Ishikawa (cell line): Measurements from ENCODE around the gene HAPLN3.

Experiments used
- CEBPB ChIP-seq: IDR thresholded peaks from 2 replicates; pipeline ENCODE4 v1.6.1; 2012
- CREB1 ChIP-seq: IDR thresholded peaks from 2 replicates; pipeline ENCODE4 v1.6.1; 2012; ENCODE audit warnings: low read depth
- EGR1 ChIP-seq: IDR thresholded peaks from 2 replicates; pipeline ENCODE4 v1.6.1; 2012
- EP300 ChIP-seq: IDR thresholded peaks from 2 replicates; pipeline ENCODE4 v1.6.1; 2012; ENCODE audit warnings: borderline replicate concordance
- FOXM1 ChIP-seq: IDR thresholded peaks from 2 replicates; pipeline ENCODE4 v1.6.1; 2012; ENCODE audit warnings: low read depth, borderline replicate concordance
- NFIC ChIP-seq: IDR thresholded peaks from 2 replicates; pipeline ENCODE4 v1.6.1; 2012
- RAD21 ChIP-seq: IDR thresholded peaks from 2 replicates; pipeline ENCODE4 v1.6.1; 2012; ENCODE audit warnings: low read depth
- TAF1 ChIP-seq: IDR thresholded peaks from 2 replicates; pipeline ENCODE4 v1.6.1; 2012; ENCODE audit warnings: low read depth, mild to moderate bottlenecking
- TCF12 ChIP-seq: IDR thresholded peaks from 2 replicates; pipeline ENCODE4 v1.6.1; 2012; ENCODE audit warnings: low read depth
- TEAD4 ChIP-seq: IDR thresholded peaks from 2 replicates; pipeline ENCODE4 v1.6.1; 2012
- YY1 ChIP-seq: IDR thresholded peaks from 2 replicates; pipeline ENCODE4 v1.6.1; 2012; ENCODE audit warnings: low read depth
- ZBTB7A ChIP-seq: IDR thresholded peaks from 2 replicates; pipeline ENCODE4 v1.6.1; 2012; ENCODE audit warnings: low read depth
- TF ChIP-seq, protein P1 (sequence below): IDR thresholded peaks from 2 replicates; pipeline ENCODE4 v1.6.1; 2012; ENCODE audit warnings: low read depth, mild to moderate bottlenecking
- TF ChIP-seq, protein P2 (sequence below): IDR thresholded peaks from 2 replicates; pipeline ENCODE4 v1.6.1; 2012

GRCh38 chr15:88904257-88904623 is 8.9 kb upstream of the HAPLN3 start:
- TF ChIP-seq RAD21 (no peak), ZBTB7A (no peak), CREB1 (no peak), TCF12 (no peak), TEAD4 (no peak), EP300 (no peak), CEBPB (no peak), EGR1 (no peak), TAF1 (no peak), YY1 (no peak), FOXM1 (no peak), NFIC (no peak)
- TF ChIP-seq, protein P1, sequence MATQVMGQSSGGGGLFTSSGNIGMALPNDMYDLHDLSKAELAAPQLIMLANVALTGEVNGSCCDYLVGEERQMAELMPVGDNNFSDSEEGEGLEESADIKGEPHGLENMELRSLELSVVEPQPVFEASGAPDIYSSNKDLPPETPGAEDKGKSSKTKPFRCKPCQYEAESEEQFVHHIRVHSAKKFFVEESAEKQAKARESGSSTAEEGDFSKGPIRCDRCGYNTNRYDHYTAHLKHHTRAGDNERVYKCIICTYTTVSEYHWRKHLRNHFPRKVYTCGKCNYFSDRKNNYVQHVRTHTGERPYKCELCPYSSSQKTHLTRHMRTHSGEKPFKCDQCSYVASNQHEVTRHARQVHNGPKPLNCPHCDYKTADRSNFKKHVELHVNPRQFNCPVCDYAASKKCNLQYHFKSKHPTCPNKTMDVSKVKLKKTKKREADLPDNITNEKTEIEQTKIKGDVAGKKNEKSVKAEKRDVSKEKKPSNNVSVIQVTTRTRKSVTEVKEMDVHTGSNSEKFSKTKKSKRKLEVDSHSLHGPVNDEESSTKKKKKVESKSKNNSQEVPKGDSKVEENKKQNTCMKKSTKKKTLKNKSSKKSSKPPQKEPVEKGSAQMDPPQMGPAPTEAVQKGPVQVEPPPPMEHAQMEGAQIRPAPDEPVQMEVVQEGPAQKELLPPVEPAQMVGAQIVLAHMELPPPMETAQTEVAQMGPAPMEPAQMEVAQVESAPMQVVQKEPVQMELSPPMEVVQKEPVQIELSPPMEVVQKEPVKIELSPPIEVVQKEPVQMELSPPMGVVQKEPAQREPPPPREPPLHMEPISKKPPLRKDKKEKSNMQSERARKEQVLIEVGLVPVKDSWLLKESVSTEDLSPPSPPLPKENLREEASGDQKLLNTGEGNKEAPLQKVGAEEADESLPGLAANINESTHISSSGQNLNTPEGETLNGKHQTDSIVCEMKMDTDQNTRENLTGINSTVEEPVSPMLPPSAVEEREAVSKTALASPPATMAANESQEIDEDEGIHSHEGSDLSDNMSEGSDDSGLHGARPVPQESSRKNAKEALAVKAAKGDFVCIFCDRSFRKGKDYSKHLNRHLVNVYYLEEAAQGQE = no peak
- TF ChIP-seq, protein P2, sequence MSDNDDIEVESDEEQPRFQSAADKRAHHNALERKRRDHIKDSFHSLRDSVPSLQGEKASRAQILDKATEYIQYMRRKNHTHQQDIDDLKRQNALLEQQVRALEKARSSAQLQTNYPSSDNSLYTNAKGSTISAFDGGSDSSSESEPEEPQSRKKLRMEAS = no peak
